MCF 10A (cell line): Measurements from ENCODE around the gene CMTR2. TPM values are rescaled to one million over a fixed set of nuclear protein-coding genes. Genes with fewer than 3 reads are reported as not detected.
"Not testable (repeated sequence)": the region's sequence is repeated elsewhere in the genome, so short reads cannot be mapped to it uniquely, and the experiment has no call there.

Source experiments
- BruUV-seq: library from RNA; stranded (reverse); fragments of 400-500 nt; replicated peaks from 2 replicates; lab custom pipeline; 2021; lab: Mats Ljungman, UMichigan
- CTCF ChIA-PET: fragments of 300-600 bp; sonication (Branson Sonifier 250); formaldehyde crosslinking; extraction: SDS; loops from one replicate; lab custom pipeline; 2021; ENCODE audit warnings: antibody characterized with exemption, inconsistent platforms; lab: Yijun Ruan, JAX
- POLR2A ChIA-PET: fragments of 300-600, 350-650 bp; sonication (Branson Sonifier 250); formaldehyde crosslinking; extraction: SDS; loops from one replicate; lab custom pipeline; 2020; ENCODE audit warnings: antibody characterized with exemption, inconsistent platforms; lab: Yijun Ruan, JAX
- DNase-seq: peaks from one replicate; pipeline ENCODE4 v3.0.0-alpha.2; 2018; ENCODE audit not compliant: unreplicated experiment
- H3K27ac Mint-ChIP-seq: one replicate; pipeline ENCODE4 v1.8.0; 2022; ENCODE audit warnings: mild to moderate bottlenecking, low read depth, mixed read lengths; ENCODE audit not compliant: unreplicated experiment
- H3K27me3 Mint-ChIP-seq: one replicate; pipeline ENCODE4 v1.8.0; 2022; ENCODE audit warnings: mixed read lengths; ENCODE audit not compliant: insufficient read depth, unreplicated experiment
- H3K36me3 Mint-ChIP-seq: one replicate; pipeline ENCODE4 v1.8.0; 2022; ENCODE audit warnings: mild to moderate bottlenecking, moderate library complexity, mixed read lengths; ENCODE audit not compliant: insufficient read depth, unreplicated experiment
- H3K4me1 Mint-ChIP-seq: one replicate; pipeline ENCODE4 v1.8.0; 2022; ENCODE audit warnings: mixed read lengths; ENCODE audit not compliant: insufficient read depth, unreplicated experiment
- H3K4me3 Mint-ChIP-seq: one replicate; pipeline ENCODE4 v1.8.0; 2022; ENCODE audit warnings: mild to moderate bottlenecking, moderate library complexity, mixed read lengths; ENCODE audit not compliant: unreplicated experiment
- H3K9me3 Mint-ChIP-seq: one replicate; pipeline ENCODE4 v1.8.0; 2022; ENCODE audit warnings: mixed read lengths; ENCODE audit not compliant: unreplicated experiment
- intact Hi-C: fragments of 100-400 bp; cut with micrococcal nuclease; formaldehyde crosslinking; loops from 2 replicates; pipeline ENCODE4 v1.14.1; 2022
- total RNA-seq: library from RNA; stranded (reverse); gene quantifications from 2 replicates; pipeline ENCODE4 v1.2.3, GENCODE V29; 2022
- TF ChIP-seq, protein P1 (sequence below): fragments of 200-600 bp; IDR thresholded peaks from one replicate; pipeline ENCODE4 v1.8.0; 2022; ENCODE audit warnings: antibody characterized with exemption, mild to moderate bottlenecking; ENCODE audit not compliant: unreplicated experiment

The CMTR2 gene
- total RNA-seq, 1 experiment from 2014 or later, result 25.6 TPM

DNA sequence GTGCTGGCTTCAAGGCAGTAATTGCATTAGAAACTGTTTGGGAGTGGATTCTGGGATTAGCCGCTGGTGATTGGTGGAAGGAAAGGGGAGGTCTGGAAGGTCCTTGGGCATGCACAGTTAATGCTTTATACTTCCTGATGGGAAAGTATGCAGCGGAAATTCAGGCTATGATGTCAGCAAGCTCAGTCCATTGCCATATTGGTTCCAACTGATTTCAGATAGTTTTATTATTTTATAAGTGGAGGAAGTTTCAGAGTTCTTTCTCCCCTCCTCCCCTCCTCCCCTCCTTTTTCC, 8.1 kb upstream of the CMTR2 start:
- peaks cover 6% of the 10 kb centered on the region for H3K4me1 Mint-ChIP-seq
- intact Hi-C loops, result no loop called here
- no peak overlapping the region for H3K27ac Mint-ChIP-seq
- no TSS peak for BruUV-seq
- no peaks in the 10 kb centered on the region for H3K36me3 Mint-ChIP-seq
- ChIA-PET POLR2A (no interaction called here), CTCF (interaction anchor here (0.6 to 6.6 kb wide), 3 partner anchors 12 to 87 kb away, joined by 3 to 43 read pairs (median 4); no protein-coding TSS in a partner anchor)
- peaks cover 14% of the 10 kb centered on the region for H3K9me3 Mint-ChIP-seq
- no peak overlapping the region for H3K4me3 Mint-ChIP-seq
- no peak for DNase-seq
- TF ChIP-seq, protein P1, sequence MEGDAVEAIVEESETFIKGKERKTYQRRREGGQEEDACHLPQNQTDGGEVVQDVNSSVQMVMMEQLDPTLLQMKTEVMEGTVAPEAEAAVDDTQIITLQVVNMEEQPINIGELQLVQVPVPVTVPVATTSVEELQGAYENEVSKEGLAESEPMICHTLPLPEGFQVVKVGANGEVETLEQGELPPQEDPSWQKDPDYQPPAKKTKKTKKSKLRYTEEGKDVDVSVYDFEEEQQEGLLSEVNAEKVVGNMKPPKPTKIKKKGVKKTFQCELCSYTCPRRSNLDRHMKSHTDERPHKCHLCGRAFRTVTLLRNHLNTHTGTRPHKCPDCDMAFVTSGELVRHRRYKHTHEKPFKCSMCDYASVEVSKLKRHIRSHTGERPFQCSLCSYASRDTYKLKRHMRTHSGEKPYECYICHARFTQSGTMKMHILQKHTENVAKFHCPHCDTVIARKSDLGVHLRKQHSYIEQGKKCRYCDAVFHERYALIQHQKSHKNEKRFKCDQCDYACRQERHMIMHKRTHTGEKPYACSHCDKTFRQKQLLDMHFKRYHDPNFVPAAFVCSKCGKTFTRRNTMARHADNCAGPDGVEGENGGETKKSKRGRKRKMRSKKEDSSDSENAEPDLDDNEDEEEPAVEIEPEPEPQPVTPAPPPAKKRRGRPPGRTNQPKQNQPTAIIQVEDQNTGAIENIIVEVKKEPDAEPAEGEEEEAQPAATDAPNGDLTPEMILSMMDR, result no peak
- H3K27me3 Mint-ChIP-seq, result peaks cover 72% of the 10 kb centered on the region

DNA sequence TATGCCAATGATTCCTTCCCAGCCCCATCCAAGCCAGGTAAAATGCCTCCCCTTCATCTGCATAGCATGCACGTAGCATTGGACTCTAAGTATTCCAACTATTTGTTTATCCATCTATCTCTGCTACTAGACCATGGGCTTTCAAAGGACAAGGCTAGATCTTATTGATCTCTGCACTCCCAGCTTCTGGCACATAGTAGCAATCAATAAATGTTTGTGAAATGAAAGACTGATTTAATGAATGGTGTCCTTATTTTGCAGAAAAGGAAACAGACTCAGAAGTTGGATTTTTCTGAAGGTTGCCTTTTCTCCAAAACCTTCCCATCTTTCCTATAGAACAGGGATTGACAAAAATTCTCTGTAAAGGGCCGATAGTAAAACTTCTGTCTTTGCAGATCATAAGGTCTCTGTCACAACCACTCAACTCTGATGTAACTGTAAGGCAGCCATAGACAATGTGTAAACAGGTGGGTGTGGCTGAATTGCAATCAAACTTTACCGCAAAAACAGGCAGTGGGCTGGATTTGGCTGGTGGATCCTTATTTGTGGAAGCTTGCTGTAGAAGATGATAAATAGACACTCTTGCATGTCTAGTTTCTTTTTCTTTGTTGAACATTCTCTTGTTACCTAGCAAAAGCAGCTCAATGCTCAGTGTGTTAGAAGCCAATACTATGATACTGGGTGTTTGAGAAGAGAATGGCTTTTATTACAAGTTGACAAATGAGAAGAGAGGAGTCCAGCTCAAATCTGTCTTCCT, 7.6 kb upstream of the CMTR2 start:
- TF ChIP-seq, protein P1, result no peak
- no peaks in the 10 kb centered on the region for H3K36me3 Mint-ChIP-seq
- no peak overlapping the region for H3K27ac Mint-ChIP-seq
- no TSS peak for BruUV-seq
- intact Hi-C loops, result no loop called here
- peaks cover 6% of the 10 kb centered on the region for H3K4me1 Mint-ChIP-seq
- DNase-seq, result no peak
- POLR2A ChIA-PET, result no interaction called here
- CTCF ChIA-PET, result interaction anchor here (0.6 to 0.9 kb wide), 3 partner anchors 11 to 86 kb away, joined by 3 to 4 read pairs (median 4); no protein-coding TSS in a partner anchor
- no peak overlapping the region for H3K4me3 Mint-ChIP-seq
- H3K9me3 Mint-ChIP-seq, result peaks cover 14% of the 10 kb centered on the region
- peaks cover 77% of the 10 kb centered on the region for H3K27me3 Mint-ChIP-seq

DNA sequence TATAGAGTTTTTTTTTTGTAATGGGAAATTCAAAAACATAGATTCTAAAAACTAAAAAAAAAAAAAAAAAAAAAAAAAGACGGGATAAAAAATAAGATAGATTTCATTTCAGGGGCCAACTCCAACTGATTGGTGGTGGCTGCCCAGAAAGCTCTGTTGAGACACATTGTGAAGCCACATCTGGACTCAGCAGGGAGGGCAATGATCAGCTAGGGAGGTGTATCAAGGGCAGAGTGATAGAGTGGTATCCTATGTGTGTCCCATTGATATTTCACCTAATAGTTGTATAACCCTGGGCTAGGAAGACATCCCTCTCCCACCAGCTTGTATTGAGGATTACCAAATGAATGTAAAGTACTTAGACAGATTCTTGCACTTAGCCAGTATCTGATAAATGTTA, 6.7 kb upstream of the CMTR2 start:
- ChIA-PET POLR2A (interaction anchor here (0.5 kb wide), 1 partner anchor 16 kb away, joined by 3 read pairs; no protein-coding TSS in a partner anchor), CTCF (no interaction called here)
- TF ChIP-seq, protein P1, result no peak
- Mint-ChIP-seq H3K36me3 (no peaks in the 10 kb centered on the region), H3K4me3 (no peak overlapping the region), H3K9me3 (peaks cover 14% of the 10 kb centered on the region), H3K27me3 (peaks cover 77% of the 10 kb centered on the region), H3K27ac (no peak overlapping the region), H3K4me1 (peaks cover 6% of the 10 kb centered on the region)
- intact Hi-C loops, result no loop called here
- no peak for DNase-seq
- no TSS peak for BruUV-seq

DNA sequence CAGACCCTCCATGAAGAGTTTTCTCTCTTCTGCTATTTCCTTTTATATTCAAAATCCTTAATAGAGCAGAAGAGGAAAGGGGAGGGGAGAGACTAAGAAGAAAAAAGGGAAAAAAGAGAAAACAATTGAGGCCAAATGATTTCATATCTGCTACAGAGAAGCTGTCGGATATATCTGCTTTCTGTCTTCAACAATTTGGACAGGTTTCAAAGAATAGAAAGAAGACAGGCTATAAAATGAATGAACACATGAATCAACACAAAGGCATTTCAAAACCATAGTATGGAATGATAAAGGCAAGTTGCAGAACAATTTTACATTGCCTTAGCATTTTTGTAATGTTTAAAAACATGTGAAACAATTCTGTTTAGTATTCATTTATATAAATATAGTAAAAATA, 4.7 kb upstream of the CMTR2 start:
- DNase-seq, result no peak
- no peak overlapping the region for H3K27ac Mint-ChIP-seq
- BruUV-seq, result no TSS peak
- H3K36me3 Mint-ChIP-seq, result no peaks in the 10 kb centered on the region
- CTCF ChIA-PET, result interaction anchor here (0.5 to 1.9 kb wide), 4 partner anchors 16 to 907 kb away, joined by 3 to 10 read pairs (median 6); no protein-coding TSS in a partner anchor
- intact Hi-C loops, result no loop called here
- TF ChIP-seq, protein P1, result no peak
- H3K4me1 Mint-ChIP-seq, result peaks cover 6% of the 10 kb centered on the region
- no peak overlapping the region for H3K4me3 Mint-ChIP-seq
- H3K9me3 Mint-ChIP-seq, result peaks cover 7% of the 10 kb centered on the region
- POLR2A ChIA-PET, result no interaction called here
- peaks cover 57% of the 10 kb centered on the region for H3K27me3 Mint-ChIP-seq

DNA sequence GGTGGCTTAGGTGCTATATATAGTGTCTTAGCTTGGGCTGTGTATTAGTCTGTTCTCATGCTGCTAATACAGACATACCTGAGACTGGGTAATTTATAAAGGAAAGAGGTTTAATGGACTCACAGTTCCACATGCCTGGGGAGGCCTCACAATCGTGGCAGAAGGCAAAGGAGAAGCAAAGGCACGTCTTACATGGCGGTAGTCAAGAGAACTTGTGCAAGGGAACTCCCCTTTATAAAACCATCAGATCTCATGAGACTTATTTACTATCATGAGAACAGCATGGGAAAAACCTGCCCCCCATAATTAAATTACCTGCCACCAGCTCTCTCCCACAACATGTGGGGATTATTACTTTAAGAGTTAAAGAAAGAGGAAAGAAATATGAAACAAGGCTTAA, 2.9 kb upstream of the CMTR2 start:
- H3K9me3 Mint-ChIP-seq, POLR2A ChIA-PET, intact Hi-C loops, BruUV-seq, H3K36me3 Mint-ChIP-seq, DNase-seq, H3K4me3 Mint-ChIP-seq, H3K27ac Mint-ChIP-seq: not testable (repeated sequence)
- Mint-ChIP-seq H3K27me3 (peaks cover 39% of the 10 kb centered on the region), H3K4me1 (peaks cover 14% of the 10 kb centered on the region)
- CTCF ChIA-PET, result interaction anchor here (0.6 kb wide), 1 partner anchor 65 kb away, joined by 3 read pairs; no protein-coding TSS in a partner anchor
